HepG2 (cell line): ENCODE data around the gene APRT. TPM values are rescaled to one million over a fixed set of nuclear protein-coding genes. Genes with fewer than 3 reads are reported as not detected.

Experiments
- ATAC-seq: fragments of 200-7000 bp; cut with Tn5 transposase; 3 replicates; pipeline ENCODE4 v1.9.1; 2020; ENCODE audit warnings: mild to moderate bottlenecking, moderate library complexity
- BruUV-seq: library from RNA; stranded (reverse); fragments of 400-500 nt; replicated peaks from 2 replicates; lab custom pipeline; 2021; lab: Mats Ljungman, UMichigan
- CTCF ChIA-PET: fragments of 300-600 bp; formaldehyde crosslinking; extraction: SDS; loops from one replicate; lab custom pipeline; 2021; ENCODE audit warnings: low total read pairs, inconsistent platforms, low intra/inter-chr PET ratio; lab: Yijun Ruan, JAX
- POLR2A ChIA-PET: fragments of 350-600 bp; sonication (Branson Sonifier 250); formaldehyde crosslinking; loops from one replicate; lab custom pipeline; 2020; ENCODE audit warnings: antibody characterized with exemption, inconsistent platforms; lab: Yijun Ruan, JAX
- DNase-seq: peaks from one replicate; pipeline ENCODE4 v3.0.0-alpha.2; 2015; ENCODE audit warnings: low spot score
- FAIRE-seq: peaks from 3 replicates; lab custom pipeline; 2011; peaks lifted over from hg19 to GRCh38; lab: Jason Lieb, UNC
- H2AFZ ChIP-seq: one replicate; pipeline ENCODE4 v1.6.1; 2011; ENCODE audit warnings: low read length, inconsistent platforms
- H3K27ac ChIP-seq: fragments of 300-600 bp; 3 replicates; pipeline ENCODE4 v1.8.0; 2011; ENCODE audit warnings: mixed run types, mild to moderate bottlenecking, mixed read lengths, low read length, inconsistent platforms; ENCODE audit not compliant: insufficient read depth; ENCODE audit errors: extremely low read length
- H3K27me3 ChIP-seq, 2 experiments: fragments of 200-600 bp in 1 of 2; 2 replicates in 1 of 2; 3 replicates in 1 of 2; pipeline versions ENCODE4 v1.6.0 to v1.8.0; 2011; ENCODE audit warnings: low read length in 2 of 2, mild to moderate bottlenecking in 2 of 2, moderate library complexity in 2 of 2, inconsistent platforms in 1 of 2; ENCODE audit not compliant: insufficient read depth in 2 of 2, control insufficient read depth in 1 of 2
- H3K36me3 ChIP-seq, 2 experiments: fragments of 200-600 bp in 1 of 2; replicated peaks in 1 of 2; 2 replicates in 1 of 2; 3 replicates in 1 of 2; pipeline versions ENCODE4 v1.5.1 to v1.8.0; 2011; ENCODE audit warnings: low read length in 2 of 2, inconsistent platforms in 1 of 2; ENCODE audit not compliant: insufficient read depth in 2 of 2, control insufficient read depth in 1 of 2
- H3K4me1 ChIP-seq: 2 replicates; pipeline ENCODE4 v1.5.1; 2012; ENCODE audit warnings: low read length, inconsistent platforms; ENCODE audit not compliant: insufficient read depth
- H3K4me2 ChIP-seq: 2 replicates; pipeline ENCODE4 v1.6.0; 2011; ENCODE audit warnings: low read depth, low read length, inconsistent platforms
- H3K4me3 ChIP-seq, 3 experiments: fragments of 200-600 bp in 1 of 3; sonication (generic), shearing (Covaris generic) in 1 of 3; replicated peaks in 1 of 3; 2 replicates each; pipeline ENCODE4 v1.5.1; 2011 to 2016; ENCODE audit warnings: low read length in 3 of 3, inconsistent platforms in 2 of 3, low read depth in 2 of 3, mild to moderate bottlenecking in 2 of 3, control low read depth in 1 of 3, mixed read lengths in 1 of 3; ENCODE audit not compliant: insufficient read depth in 1 of 3
- H3K79me2 ChIP-seq: one replicate; pipeline ENCODE4 v1.6.1; 2011; ENCODE audit warnings: low read length, inconsistent platforms; ENCODE audit not compliant: insufficient read depth
- H3K9ac ChIP-seq: 2 replicates; pipeline ENCODE4 v1.6.0; 2011; ENCODE audit warnings: mild to moderate bottlenecking, low read depth, low read length, inconsistent platforms; ENCODE audit not compliant: insufficient read depth
- H3K9me3 ChIP-seq: 2 replicates; pipeline ENCODE4 v1.5.1; 2012; ENCODE audit warnings: mild to moderate bottlenecking, low read length
- H4K20me1 ChIP-seq: 2 replicates; pipeline ENCODE4 v1.6.0; 2011; ENCODE audit warnings: inconsistent platforms, mild to moderate bottlenecking, low read length, moderate library complexity; ENCODE audit not compliant: insufficient read depth
- ZFP62 ChIP-seq: sonication (generic); formaldehyde crosslinking; IDR thresholded peaks from 2 replicates; pipeline ENCODE4 v1.4.0; 2020; ENCODE audit warnings: missing genetic modification reagents
- ZNF503 ChIP-seq: sonication (generic); formaldehyde crosslinking; IDR thresholded peaks from 2 replicates; pipeline ENCODE4 v1.4.0; 2020; ENCODE audit warnings: missing genetic modification reagents
- ZNF768 ChIP-seq: sonication (generic); formaldehyde crosslinking; IDR thresholded peaks from 2 replicates; pipeline ENCODE4 v1.4.0; 2020; ENCODE audit warnings: missing genetic modification reagents
- WGBS: methylation state at CpG from one replicate; pipeline ENCODE4 v1.1.6; 2017; ENCODE audit warnings: low lambda C conversion rate; 5-methylcytosine and 5-hydroxymethylcytosine counted together
- in situ Hi-C: cut with HindIII; loops from 2 replicates; pipeline ENCODE4 v1.10.0; 2017; ENCODE audit warnings: low pct_unique_long_range_greater_than_20kb; ENCODE audit not compliant: extremely low pct_ligation_motif_present
- intact Hi-C: fragments of 100-400 bp; cut with micrococcal nuclease; formaldehyde crosslinking; loops from one replicate; pipeline ENCODE4 v1.10.0; 2022; ENCODE audit not compliant: unreplicated experiment
- polyA plus RNA-seq, 8 experiments: library from polyadenylated mRNA; depleted of rRNA in 3 of 8; stranded (reverse) in 7 of 8; unstranded in 1 of 8; fragments of >200 nt; fragmentation: Illumina TruSeq in 4 of 8; extraction: Trizol in 4 of 8; gene quantifications; 2 replicates each; pipeline versions ENCODE4 v1.2.1 to v1.2.3, GENCODE V29; 2011 to 2016; ENCODE audit warnings: low read depth in 4 of 8, missing spikeins in 1 of 8, mixed read lengths in 1 of 8; ENCODE audit not compliant: insufficient read depth in 1 of 8
- total RNA-seq, 5 experiments: library from RNA; depleted of rRNA; stranded (reverse); fragments of >200 nt; fragmentation: Illumina TruSeq; extraction: Trizol; gene quantifications; 2 replicates each; pipeline ENCODE4 v1.2.3, GENCODE V29; 2016; ENCODE audit warnings: low read depth in 1 of 5

Gene APRT
- total and polyA plus RNA-seq, 2 of the 13 experiments (the other 11 are each of a cell fraction or from before 2014, with no cell fraction given): 155 to 242 TPM

- Histone ChIP-seq H3K27me3 (no peaks in the 10 kb centered on the region), H3K4me2 (no peak overlapping the region), H3K36me3 (peaks cover 2 to 4% of the 10 kb centered on the region in 2 experiments; a peak in 1 of 5 replicates), H3K27ac (no peak overlapping the region), H4K20me1 (peaks cover 24% of the 10 kb centered on the region), H3K9ac (no peak overlapping the region), H3K9me3 (no peaks in the 10 kb centered on the region), H3K79me2 (peaks cover 58% of the 10 kb centered on the region), H3K4me3 (no peak overlapping the region), H3K4me1 (peaks cover 42% of the 10 kb centered on the region), H2AFZ (no peak overlapping the region)
- FAIRE-seq (no peak), ATAC-seq (no peak), DNase-seq (no peak)
- intact Hi-C loops (no loop called here), in situ Hi-C loops (no loop called here)
- 98% methylated on average over 30 of the region's 34 CpGs for WGBS
- ChIA-PET CTCF (no interaction called here), POLR2A (no interaction called here)
- TF ChIP-seq ZNF503 (CRISPR knock-in tag): no peak
- BruUV-seq: no TSS peak
Observed at GRCh38 chr16:88777471-88778270, 34.1 kb downstream of the APRT start.

GRCh38 chr16:88775825-88776224 lies 35.9 kb downstream of the APRT start:
- Histone ChIP-seq H3K9me3 (no peaks in the 10 kb centered on the region), H3K79me2 (peaks cover 43% of the 10 kb centered on the region), H3K9ac (no peak overlapping the region), H3K27me3 (no peaks in the 10 kb centered on the region), H2AFZ (no peak overlapping the region), H3K27ac (no peak overlapping the region), H4K20me1 (peaks cover 12% of the 10 kb centered on the region), H3K36me3 (peaks cover 2 to 4% of the 10 kb centered on the region in 2 experiments; a peak in 1 of 5 replicates), H3K4me1 (peaks cover 33% of the 10 kb centered on the region), H3K4me3 (no peak overlapping the region), H3K4me2 (no peak overlapping the region)
- intact Hi-C loops: no loop called here
- FAIRE-seq (no peak), ATAC-seq (no peak), DNase-seq (no peak)
- BruUV-seq: no TSS peak
- TF ChIP-seq ZNF768 (CRISPR knock-in tag) (0 out of 2 replicates have a peak, but pooled peaks have one; percentile 10), ZFP62 (CRISPR knock-in tag) (no peak)
- CTCF ChIA-PET: no interaction called here
- POLR2A ChIA-PET: interaction anchor here (0.8 kb wide), 1 partner anchor 12 kb away, joined by 4 read pairs; no protein-coding TSS in a partner anchor
- WGBS: 93% methylated on average over 15 of the region's 18 CpGs
- in situ Hi-C loops: no loop called here
